ENCODE data around the gene WDR64. TPM values are rescaled to one million over a fixed set of nuclear protein-coding genes. Genes with fewer than 3 reads are reported as not detected.
A peak's percentile ranks its signal among the peaks of the same experiment; 100 is the strongest.

WDR64 gene
- total RNA-seq, 2 experiments from 2014 or later, result 0.12 TPM

DNA sequence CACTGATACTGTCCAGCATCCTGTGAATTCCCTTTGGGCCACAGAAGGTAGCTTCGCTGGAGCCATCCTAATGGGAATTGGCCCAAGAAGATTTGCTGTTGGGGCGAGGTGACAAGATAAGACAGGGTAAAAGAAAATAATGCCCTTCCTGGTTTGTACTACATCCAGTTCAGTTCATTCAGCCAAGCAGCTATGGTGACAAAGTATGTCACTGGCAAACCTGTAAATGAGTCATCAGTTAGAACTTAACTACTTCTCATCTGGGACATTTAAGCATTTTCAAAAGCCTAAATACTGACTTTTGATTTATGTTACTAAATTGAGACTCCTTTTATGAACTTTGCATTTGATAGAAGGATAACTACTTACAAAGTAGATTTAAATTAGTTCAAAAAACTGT lies 54.2 kb downstream of the WDR64 start:
- no peak for ATAC-seq
- Mint-ChIP-seq H3K4me1 (peaks cover 20% of the 10 kb centered on the region), H3K4me3 (no peak overlapping the region), H3K27me3 (no peaks in the 10 kb centered on the region), H3K9me3 (ENCODE audit: low read depth) (no peaks in the 10 kb centered on the region), H3K36me3 (peaks cover 2% of the 10 kb centered on the region), H3K27ac (no peak overlapping the region)
- no peak for DNase-seq
- CTCF ChIA-PET, result no interaction called here

DNA sequence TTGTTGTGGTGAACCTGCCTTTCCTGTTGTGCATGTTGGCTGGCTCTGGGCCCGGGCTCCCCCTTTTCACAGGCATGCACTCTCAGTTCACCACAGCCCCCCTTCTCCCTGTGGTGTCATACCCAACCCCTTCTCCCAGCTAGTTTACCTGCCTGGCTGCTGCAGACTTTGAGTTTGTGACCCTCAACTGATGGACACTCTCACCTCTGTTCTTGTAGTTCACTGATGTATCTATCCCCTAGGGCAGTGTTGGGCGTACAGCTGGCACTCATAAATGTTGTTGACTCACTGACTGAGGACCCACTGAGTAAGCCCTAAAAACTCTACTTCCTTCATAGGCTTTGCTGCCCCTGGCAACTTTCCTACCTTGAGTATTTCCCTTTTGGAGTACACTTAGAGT lies 54.9 kb downstream of the WDR64 start:
- H3K27me3 Mint-ChIP-seq, result no peaks in the 10 kb centered on the region
- H3K4me3 Mint-ChIP-seq, result no peak overlapping the region
- peak; percentile 30 for ATAC-seq
- no peak for DNase-seq
- H3K9me3 Mint-ChIP-seq (ENCODE audit: low read depth), result no peaks in the 10 kb centered on the region
- peak overlapping the region; percentile 32 for H3K27ac Mint-ChIP-seq
- peaks cover 14% of the 10 kb centered on the region for H3K4me1 Mint-ChIP-seq
- peaks cover 2% of the 10 kb centered on the region for H3K36me3 Mint-ChIP-seq
- CTCF ChIA-PET, result no interaction called here

DNA sequence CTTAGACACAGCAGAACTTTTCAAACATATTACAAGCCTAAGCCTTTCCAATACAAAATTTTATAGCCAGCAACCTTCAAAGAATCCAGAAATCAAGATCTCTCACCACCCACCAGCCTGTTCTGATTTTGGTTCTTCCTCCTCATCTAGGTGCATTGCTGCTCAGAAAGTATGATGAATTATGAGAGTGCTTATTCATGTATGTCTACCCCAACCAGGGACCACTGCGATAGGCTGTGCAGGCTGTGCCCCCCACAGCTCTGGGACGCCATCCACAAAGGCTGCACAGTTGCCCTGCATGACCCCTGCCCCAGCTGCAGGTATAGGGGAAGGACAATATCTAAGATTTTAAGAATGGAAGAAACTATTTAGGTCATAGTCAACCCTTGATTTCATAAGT lies 55.4 kb downstream of the WDR64 start:
- Mint-ChIP-seq H3K4me3 (no peak overlapping the region), H3K4me1 (peaks cover 13% of the 10 kb centered on the region), H3K27me3 (no peaks in the 10 kb centered on the region), H3K36me3 (peaks cover 2% of the 10 kb centered on the region), H3K9me3 (ENCODE audit: low read depth) (no peaks in the 10 kb centered on the region), H3K27ac (no peak overlapping the region)
- DNase-seq (no peak), ATAC-seq (no peak)
- CTCF ChIA-PET, result no interaction called here

DNA sequence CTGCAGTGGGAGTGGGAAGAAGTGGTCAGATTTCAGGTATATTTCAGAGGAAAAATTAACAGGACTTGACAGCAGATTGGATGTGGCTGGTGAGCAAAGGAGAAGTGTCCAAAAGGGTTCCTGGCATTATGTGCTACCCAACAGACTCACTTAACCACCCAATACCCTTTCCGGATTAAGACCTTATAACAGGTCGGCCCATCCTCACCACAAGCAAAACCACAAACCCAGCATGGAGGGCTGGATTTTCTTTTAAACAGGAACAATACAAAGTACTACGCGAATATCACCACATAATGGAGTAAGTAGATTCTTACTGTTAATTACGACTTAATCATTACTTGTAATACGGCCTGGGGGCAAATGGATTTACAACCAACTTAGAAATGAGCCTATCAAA lies 59.2 kb downstream of the WDR64 start:
- no peak overlapping the region for H3K27ac Mint-ChIP-seq
- CTCF ChIA-PET, result no interaction called here
- H3K4me3 Mint-ChIP-seq, result no peak overlapping the region
- DNase-seq (no peak), ATAC-seq (no peak)
- H3K27me3 Mint-ChIP-seq, result no peaks in the 10 kb centered on the region
- H3K4me1 Mint-ChIP-seq, result peaks cover 10% of the 10 kb centered on the region
- H3K9me3 Mint-ChIP-seq (ENCODE audit: low read depth), result no peaks in the 10 kb centered on the region
- H3K36me3 Mint-ChIP-seq, result no peaks in the 10 kb centered on the region

DNA sequence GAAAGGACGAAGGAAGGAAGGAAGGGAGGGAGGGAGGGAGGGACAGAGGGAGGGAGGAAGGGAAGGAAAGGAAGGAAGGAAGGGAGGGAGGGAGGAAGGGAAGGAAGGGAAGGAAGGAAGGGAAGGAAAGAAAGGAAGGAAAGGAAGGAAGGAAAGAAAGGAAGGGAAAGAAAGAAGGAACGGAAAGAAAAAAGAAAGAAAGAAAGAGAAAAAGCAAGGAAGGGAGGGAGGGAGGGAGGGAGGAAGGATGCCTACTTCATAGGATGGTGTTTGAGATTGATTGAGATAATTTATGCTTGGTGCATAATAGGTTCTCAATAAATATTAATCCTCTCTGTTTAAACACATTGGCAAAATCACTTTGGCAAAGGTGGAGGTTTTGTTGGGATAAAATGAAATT lies 61.2 kb downstream of the WDR64 start:
- DNase-seq (no peak), ATAC-seq (no peak)
- H3K9me3 Mint-ChIP-seq (ENCODE audit: low read depth), result no peaks in the 10 kb centered on the region
- CTCF ChIA-PET, result no interaction called here
- no peaks in the 10 kb centered on the region for H3K36me3 Mint-ChIP-seq
- no peak overlapping the region for H3K27ac Mint-ChIP-seq
- no peaks in the 10 kb centered on the region for H3K4me1 Mint-ChIP-seq
- H3K4me3 Mint-ChIP-seq, result no peak overlapping the region
- H3K27me3 Mint-ChIP-seq, result no peaks in the 10 kb centered on the region

DNA sequence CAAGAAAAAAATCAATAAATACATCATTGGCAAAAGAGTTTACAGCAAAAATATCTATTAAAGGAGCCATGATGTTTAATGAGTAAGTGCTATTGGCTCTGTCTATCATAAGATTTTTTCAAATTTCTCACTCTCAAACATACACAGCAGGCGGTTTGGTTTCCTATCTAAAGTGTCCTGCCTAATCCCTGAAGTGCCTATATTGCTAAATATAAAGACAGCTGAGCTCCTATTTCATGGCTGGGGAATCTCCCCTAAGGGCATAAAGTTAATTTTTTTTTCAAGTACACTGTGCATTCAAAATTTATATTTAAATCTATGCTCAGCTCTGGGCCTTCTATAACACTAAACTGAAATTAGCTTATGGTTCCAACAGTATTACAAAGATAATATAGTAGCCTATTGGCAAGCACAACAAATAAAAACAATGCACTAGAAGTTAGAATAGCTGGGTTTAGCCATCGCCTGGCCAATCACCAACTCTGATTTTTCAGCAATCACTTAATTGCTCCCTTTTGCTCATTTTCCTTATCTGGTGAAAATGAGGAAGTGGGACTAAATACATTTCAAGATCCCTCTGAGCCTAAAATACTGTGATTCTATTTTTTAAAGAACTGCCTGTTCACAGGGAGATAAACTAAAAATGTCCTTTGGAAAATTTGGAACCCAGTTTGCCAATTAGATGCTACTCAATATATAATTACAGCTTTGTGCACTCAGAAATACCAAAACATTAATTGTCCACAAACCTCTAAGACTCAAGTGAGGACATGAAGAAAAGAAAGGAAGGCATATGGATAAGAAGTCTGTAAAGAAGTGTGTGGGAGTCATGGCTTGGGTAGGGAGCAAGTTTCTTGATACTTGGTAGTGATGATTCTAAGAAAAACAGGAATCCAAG lies 62.5 kb downstream of the WDR64 start:
- H3K4me1 Mint-ChIP-seq, result no peaks in the 10 kb centered on the region

DNA sequence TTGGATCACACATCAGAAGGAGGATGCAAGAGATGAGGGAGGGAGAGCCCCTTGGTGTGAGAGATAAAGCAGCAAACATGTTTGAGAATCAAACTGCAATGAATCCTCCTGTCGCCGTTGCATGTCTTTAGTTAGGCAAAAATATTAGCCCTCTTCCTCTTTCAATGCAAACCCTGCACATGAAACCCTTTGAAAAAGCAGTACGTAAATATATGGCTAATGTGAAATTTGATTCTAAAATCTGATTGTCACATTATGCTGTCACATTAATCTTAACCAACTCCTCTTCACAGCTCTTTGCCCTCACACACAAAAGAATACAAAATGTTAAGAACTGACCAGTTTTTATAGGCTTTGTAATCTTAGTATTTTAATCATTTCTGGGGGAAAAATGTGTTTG lies 63.4 kb downstream of the WDR64 start:
- DNase-seq, result no peak
- no peak for ATAC-seq
- no peak overlapping the region for H3K27ac Mint-ChIP-seq
- H3K36me3 Mint-ChIP-seq, result no peaks in the 10 kb centered on the region
- H3K4me1 Mint-ChIP-seq, result no peaks in the 10 kb centered on the region
- H3K4me3 Mint-ChIP-seq, result no peak overlapping the region
- no peaks in the 10 kb centered on the region for H3K9me3 Mint-ChIP-seq (ENCODE audit: low read depth)
- CTCF ChIA-PET, result no interaction called here
- H3K27me3 Mint-ChIP-seq, result no peaks in the 10 kb centered on the region

More for the DNA sequence above, 62.5 kb downstream of the WDR64 start:
- Mint-ChIP-seq H3K9me3 (ENCODE audit: low read depth) (no peaks in the 10 kb centered on the region), H3K27ac (no peak overlapping the region), H3K27me3 (no peaks in the 10 kb centered on the region), H3K36me3 (no peaks in the 10 kb centered on the region), H3K4me3 (no peak overlapping the region)
- DNase-seq (no peak), ATAC-seq (no peak)
- CTCF ChIA-PET, result no interaction called here

DNA sequence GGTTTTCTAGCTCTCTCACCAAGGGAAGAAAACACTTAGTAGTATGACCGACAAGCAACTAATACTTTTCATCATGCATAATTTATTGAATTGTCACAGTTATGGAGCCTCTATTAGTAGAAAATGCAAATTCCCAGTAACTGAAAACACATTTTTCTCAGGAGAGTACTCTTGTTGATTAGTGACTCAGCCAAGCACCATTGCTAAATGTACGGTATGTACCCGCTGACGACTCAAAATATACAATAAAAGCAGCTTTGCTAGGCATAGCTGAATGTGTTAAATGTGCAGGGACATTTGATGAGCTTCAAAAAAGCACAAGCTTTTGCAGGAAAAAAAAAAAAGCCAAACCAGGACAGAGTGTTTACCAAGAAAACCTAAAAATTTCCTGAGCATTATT lies 63.9 kb downstream of the WDR64 start:
- Mint-ChIP-seq H3K4me3 (no peak overlapping the region), H3K9me3 (ENCODE audit: low read depth) (no peaks in the 10 kb centered on the region), H3K36me3 (no peaks in the 10 kb centered on the region), H3K27ac (no peak overlapping the region), H3K27me3 (no peaks in the 10 kb centered on the region), H3K4me1 (no peaks in the 10 kb centered on the region)
- CTCF ChIA-PET, result no interaction called here
- no peak for ATAC-seq
- DNase-seq, result no peak

DNA sequence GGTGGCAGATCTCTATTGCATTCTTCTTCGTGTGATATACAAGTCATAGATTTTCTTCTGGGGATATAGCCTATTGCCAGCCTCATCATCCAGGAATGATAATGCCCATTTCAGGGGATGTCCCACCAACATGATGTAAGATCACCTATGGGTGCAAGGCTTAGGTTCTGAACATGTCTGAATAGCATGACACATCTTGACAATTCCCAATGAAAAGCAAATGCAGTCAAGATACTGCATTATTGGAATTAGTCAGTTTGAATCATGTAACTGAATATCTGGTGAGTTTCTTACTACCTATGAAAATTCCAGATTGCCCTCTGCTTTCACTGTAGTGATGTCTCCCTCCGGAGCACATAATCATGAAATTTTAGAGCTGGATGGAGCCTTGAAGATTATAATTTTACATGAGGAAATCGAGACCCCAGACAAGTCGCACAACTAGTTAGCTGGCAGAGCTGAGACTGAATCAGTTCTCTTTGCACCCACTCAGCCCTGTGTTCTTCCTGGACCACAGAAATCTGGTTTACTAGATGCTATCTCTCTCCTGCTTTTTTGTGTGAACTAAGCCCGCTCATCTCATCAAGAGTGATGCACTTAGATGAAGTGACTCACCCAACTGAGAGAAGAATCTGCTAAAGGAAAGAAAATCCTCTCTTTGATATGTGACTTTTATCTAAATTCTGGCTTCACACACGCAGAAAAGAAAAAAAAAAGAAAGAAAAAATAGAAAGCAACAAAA lies 65.0 kb downstream of the WDR64 start:
- no peaks in the 10 kb centered on the region for H3K27me3 Mint-ChIP-seq
- H3K9me3 Mint-ChIP-seq (ENCODE audit: low read depth), result no peaks in the 10 kb centered on the region
- DNase-seq (no peak), ATAC-seq (no peak)
- no peaks in the 10 kb centered on the region for H3K36me3 Mint-ChIP-seq
- H3K27ac Mint-ChIP-seq, result no peak overlapping the region
- H3K4me3 Mint-ChIP-seq, result no peak overlapping the region
- CTCF ChIA-PET, result no interaction called here
- no peaks in the 10 kb centered on the region for H3K4me1 Mint-ChIP-seq

DNA sequence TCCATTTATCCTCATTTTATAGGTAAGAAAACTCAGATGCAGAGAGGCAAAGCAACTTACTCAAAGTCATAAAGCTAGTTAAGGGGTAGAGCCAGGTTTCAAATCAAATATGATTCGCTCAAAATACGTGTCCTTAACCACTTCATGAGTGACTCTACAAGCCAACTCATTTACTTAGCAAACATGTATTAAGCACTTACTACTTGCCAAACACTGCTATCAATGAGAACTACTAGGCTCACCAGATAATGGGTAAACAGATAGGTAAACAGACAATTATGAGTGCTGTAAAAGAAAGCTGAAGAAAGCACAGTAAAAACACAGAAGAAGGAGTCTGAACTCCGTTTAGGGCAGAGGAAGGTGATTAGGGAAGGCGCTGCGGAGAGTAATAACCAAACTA lies 65.9 kb downstream of the WDR64 start:
- DNase-seq, result no peak

DNA sequence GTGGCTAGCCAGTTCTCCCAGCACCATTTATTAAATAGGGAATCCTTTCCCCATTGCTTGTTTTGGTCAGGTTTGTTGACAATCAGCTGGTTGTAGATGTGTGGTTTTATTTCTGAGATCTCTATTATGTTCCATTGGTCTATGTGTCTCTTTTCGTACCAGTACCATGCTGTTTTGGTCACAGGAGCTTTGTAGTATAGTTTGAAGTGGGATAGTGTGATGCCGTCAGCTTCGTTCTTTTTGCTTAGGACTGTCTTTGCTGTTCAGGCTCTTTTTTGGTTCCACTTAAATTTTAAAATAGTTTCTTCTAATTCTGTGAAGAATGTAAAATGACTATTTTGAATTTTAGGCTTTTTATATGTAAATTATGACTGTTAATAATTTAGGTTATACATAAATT lies 68.9 kb downstream of the WDR64 start:
- CTCF ChIA-PET, result no interaction called here
- Mint-ChIP-seq H3K27me3 (no peaks in the 10 kb centered on the region), H3K36me3 (no peaks in the 10 kb centered on the region), H3K4me3 (no peak overlapping the region), H3K4me1 (no peaks in the 10 kb centered on the region), H3K27ac (no peak overlapping the region), H3K9me3 (ENCODE audit: low read depth) (no peaks in the 10 kb centered on the region)
- DNase-seq, result no peak
- ATAC-seq, result no peak

More for the DNA sequence above, 65.9 kb downstream of the WDR64 start:
- CTCF ChIA-PET, result no interaction called here
- no peaks in the 10 kb centered on the region for H3K27me3 Mint-ChIP-seq
- no peaks in the 10 kb centered on the region for H3K9me3 Mint-ChIP-seq (ENCODE audit: low read depth)
- H3K27ac Mint-ChIP-seq, result no peak overlapping the region
- H3K36me3 Mint-ChIP-seq, result no peaks in the 10 kb centered on the region
- H3K4me3 Mint-ChIP-seq, result no peak overlapping the region
- ATAC-seq, result no peak
- H3K4me1 Mint-ChIP-seq, result no peaks in the 10 kb centered on the region

DNA sequence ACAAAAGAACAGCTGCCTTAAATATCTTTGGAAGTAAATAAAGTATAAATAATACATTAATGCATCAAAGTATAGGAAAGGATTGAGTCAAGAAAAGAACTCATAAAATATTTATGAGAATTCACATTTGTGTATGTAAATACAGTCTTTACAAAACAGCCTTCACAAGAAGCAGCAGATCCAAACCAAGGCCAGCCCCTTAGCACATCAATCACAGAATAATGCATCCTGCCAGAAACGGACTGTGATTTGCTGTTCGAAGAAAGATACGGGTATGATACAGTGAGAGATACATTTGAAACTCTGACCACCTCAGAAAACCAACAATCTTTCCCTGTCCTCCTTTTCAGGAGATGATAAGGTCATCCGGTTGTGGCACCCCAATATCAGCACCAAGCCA lies 70.9 kb downstream of the WDR64 start:
- no peak overlapping the region for H3K27ac Mint-ChIP-seq
- H3K36me3 Mint-ChIP-seq, result no peaks in the 10 kb centered on the region
- DNase-seq (no peak), ATAC-seq (no peak)
- no peaks in the 10 kb centered on the region for H3K4me1 Mint-ChIP-seq
- H3K4me3 Mint-ChIP-seq, result no peak overlapping the region
- no peaks in the 10 kb centered on the region for H3K27me3 Mint-ChIP-seq
- CTCF ChIA-PET, result no interaction called here
- no peaks in the 10 kb centered on the region for H3K9me3 Mint-ChIP-seq (ENCODE audit: low read depth)

DNA sequence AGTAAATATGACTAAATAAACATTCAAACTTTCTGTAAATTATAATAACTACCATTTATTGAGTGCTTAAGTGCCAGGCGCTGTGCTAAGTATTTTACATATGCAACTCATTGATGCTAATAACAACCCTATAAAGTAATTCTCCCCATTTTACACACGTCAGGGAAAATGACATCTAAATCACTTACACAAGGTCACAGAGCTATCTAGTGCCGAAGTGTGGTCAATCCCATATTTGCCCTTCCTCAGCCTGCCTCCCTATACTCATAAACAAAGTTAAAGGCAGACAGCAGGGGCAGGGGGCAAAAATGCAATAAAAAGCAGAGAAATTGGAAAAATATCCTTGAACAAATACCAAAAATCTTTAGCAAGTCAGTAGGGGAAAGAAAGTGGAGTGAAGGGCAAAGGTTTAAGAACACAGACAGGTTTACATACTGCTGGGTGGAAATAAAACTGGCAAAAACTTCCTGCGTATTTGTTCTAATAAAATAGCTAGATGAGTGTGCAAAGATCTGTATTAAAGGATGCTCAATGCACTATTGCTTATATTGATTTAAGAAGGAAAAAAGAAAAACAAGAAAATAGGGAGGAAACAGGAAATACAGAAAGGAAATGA lies 72.8 kb downstream of the WDR64 start:
- ATAC-seq (no peak), DNase-seq (no peak)
- Mint-ChIP-seq H3K4me1 (no peaks in the 10 kb centered on the region), H3K9me3 (ENCODE audit: low read depth) (no peaks in the 10 kb centered on the region), H3K27ac (no peak overlapping the region), H3K27me3 (no peaks in the 10 kb centered on the region), H3K36me3 (no peaks in the 10 kb centered on the region), H3K4me3 (no peak overlapping the region)
- CTCF ChIA-PET, result no interaction called here

DNA sequence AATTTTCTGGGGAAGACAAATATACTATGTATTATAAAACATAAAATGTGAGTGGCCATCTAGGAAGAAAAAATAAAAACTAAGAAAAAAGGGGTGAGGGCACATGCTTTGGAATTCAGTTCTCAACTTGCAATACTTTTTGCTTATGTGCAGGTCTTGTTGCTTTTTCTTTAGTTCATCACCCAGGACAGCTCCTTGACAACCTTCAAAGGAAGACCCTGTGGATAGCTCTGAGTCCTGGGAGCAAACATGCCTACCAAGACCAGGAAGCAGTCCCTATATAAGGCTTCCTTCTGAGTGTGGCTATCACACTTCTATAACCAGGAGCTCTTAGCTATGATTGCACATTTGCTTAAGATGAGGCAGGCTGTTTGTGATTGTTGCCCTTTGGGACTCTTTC lies 78.0 kb downstream of the WDR64 start:
- CTCF ChIA-PET, result no interaction called here
- no peaks in the 10 kb centered on the region for H3K36me3 Mint-ChIP-seq
- no peak for DNase-seq
- no peak overlapping the region for H3K27ac Mint-ChIP-seq
- no peaks in the 10 kb centered on the region for H3K9me3 Mint-ChIP-seq (ENCODE audit: low read depth)
- H3K4me3 Mint-ChIP-seq, result no peak overlapping the region
- no peak for ATAC-seq
- H3K4me1 Mint-ChIP-seq, result no peaks in the 10 kb centered on the region
- H3K27me3 Mint-ChIP-seq, result peaks cover 5% of the 10 kb centered on the region
